ENCODE results near the gene GCC2.
A peak's percentile ranks its signal among the peaks of the same experiment; 100 is the strongest.
"Not testable (repeated sequence)": the region's sequence is repeated elsewhere in the genome, so short reads cannot be mapped to it uniquely, and the experiment has no call there.

Gene GCC2

GRCh38 chr2:108444941-108445840 is 3.8 kb upstream of the GCC2 start:
- no peak overlapping the region for H3K27ac ChIP-seq
- TF ChIP-seq ZFX (IDR thresholded peaks at IDR 0.05): no peak

GRCh38 chr2:108446703-108447102 is 2.3 kb upstream of the GCC2 start:
- H3K27ac ChIP-seq: no peak overlapping the region

GRCh38 chr2:108447947-108448677 is 894 bp upstream of the GCC2 start:
- TF ChIP-seq, protein P1, sequence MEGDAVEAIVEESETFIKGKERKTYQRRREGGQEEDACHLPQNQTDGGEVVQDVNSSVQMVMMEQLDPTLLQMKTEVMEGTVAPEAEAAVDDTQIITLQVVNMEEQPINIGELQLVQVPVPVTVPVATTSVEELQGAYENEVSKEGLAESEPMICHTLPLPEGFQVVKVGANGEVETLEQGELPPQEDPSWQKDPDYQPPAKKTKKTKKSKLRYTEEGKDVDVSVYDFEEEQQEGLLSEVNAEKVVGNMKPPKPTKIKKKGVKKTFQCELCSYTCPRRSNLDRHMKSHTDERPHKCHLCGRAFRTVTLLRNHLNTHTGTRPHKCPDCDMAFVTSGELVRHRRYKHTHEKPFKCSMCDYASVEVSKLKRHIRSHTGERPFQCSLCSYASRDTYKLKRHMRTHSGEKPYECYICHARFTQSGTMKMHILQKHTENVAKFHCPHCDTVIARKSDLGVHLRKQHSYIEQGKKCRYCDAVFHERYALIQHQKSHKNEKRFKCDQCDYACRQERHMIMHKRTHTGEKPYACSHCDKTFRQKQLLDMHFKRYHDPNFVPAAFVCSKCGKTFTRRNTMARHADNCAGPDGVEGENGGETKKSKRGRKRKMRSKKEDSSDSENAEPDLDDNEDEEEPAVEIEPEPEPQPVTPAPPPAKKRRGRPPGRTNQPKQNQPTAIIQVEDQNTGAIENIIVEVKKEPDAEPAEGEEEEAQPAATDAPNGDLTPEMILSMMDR (conservative IDR thresholded peaks at IDR 0.05): no peak
- TF ChIP-seq ZFX (IDR thresholded peaks at IDR 0.05): no peak
- H3K27ac ChIP-seq: peak overlapping the region; percentile 87

More at GRCh38 chr2:108446703-108447102, 2.3 kb upstream of the GCC2 start:
- TF ChIP-seq, protein P1 (conservative IDR thresholded peaks at IDR 0.05): no peak
- no peak for TF ChIP-seq ZFX (IDR thresholded peaks at IDR 0.05)

- no peak for TF ChIP-seq ZFX (IDR thresholded peaks at IDR 0.05)
- TF ChIP-seq, protein P1 (conservative IDR thresholded peaks at IDR 0.05): no peak
- peak overlapping the region; percentile 87 for H3K27ac ChIP-seq
Observed at GRCh38 chr2:108449410-108450130, 564 bp downstream of the GCC2 start.

- TF ChIP-seq ZFX (IDR thresholded peaks at IDR 0.05): no peak
- TF ChIP-seq, protein P1 (conservative IDR thresholded peaks at IDR 0.05): no peak
- no peak overlapping the region for H3K27ac ChIP-seq
Observed at GRCh38 chr2:108450863-108451262, 1.9 kb downstream of the GCC2 start.

GRCh38 chr2:108451976-108452375 is 3.0 kb downstream of the GCC2 start:
- H3K27ac ChIP-seq: no peak overlapping the region

DNA sequence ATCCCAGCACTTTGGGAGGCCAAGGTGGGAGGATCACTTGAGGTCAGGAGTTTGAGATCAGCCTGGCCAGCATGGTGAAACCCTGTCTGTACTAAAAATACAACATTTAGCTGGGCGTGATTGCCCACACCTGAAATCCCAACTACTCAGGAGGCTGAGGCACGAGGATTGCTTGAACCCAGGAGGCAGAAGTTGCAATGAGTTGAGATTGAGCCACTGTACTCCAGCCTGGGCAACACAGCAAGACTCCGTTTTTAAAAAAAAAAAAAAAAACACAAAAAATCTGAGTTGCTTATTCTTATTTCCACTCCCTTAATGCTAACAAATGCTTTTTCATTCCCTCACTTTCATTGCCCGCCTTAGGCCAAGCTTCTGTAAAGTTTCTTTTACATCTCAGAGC is 4.5 kb downstream of the GCC2 start:
- H3K27ac ChIP-seq: not testable (repeated sequence)

More at GRCh38 chr2:108451976-108452375, 3.0 kb downstream of the GCC2 start:
- TF ChIP-seq, protein P1 (conservative IDR thresholded peaks at IDR 0.05): no peak
- TF ChIP-seq ZFX (IDR thresholded peaks at IDR 0.05): no peak

DNA sequence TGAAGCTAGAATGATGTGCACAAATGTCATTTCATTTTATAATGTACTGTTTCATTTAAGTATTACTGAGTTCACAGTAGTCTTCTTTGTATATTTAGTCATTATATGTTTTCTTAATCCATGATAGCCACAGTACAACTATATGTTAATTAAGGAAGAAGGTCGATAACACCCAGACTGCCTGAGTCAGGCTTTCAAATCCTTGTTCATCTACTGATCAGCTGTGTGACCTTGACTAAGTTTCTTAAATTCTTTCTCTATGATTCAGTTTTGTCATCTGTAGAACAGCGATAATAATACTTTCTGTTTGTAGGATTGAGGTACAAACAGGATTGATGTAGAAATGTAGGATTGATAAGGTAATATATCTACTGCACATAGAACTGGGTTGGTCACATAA is 5.4 kb downstream of the GCC2 start:
- TF ChIP-seq, protein P1 (conservative IDR thresholded peaks at IDR 0.05): no peak
- TF ChIP-seq ZFX (IDR thresholded peaks at IDR 0.05): no peak
- H3K27ac ChIP-seq: no peak overlapping the region
